Neural progenitor cell (in vitro differentiated cells): ENCODE measurements around the gene PPP2R2B.

ENCODE experiments used
- CTCF ChIP-seq: fragments of 200-600 bp; sonication (generic); IDR thresholded peaks from 2 replicates; pipeline ENCODE4 v1.5.1; 2017; ENCODE audit warnings: antibody characterized with exemption, mild to moderate bottlenecking
- EZH2 ChIP-seq: fragments of 200-600 bp; sonication (generic); IDR thresholded peaks from 2 replicates; pipeline ENCODE4 v1.6.1; 2017; ENCODE audit warnings: antibody characterized with exemption, mild to moderate bottlenecking, moderate library complexity
- EZH2phosphoT487 ChIP-seq: fragments of 200-600 bp; sonication (generic); IDR thresholded peaks from 2 replicates; pipeline ENCODE4 v1.6.1; 2017; ENCODE audit warnings: antibody characterized with exemption

GRCh38 chr5:146620669-146621051 lies 257.9 kb downstream of the PPP2R2B start:
- TF ChIP-seq CTCF (no peak), EZH2 (no peak), EZH2phosphoT487 (no peak)
